Esophagus (tissue), 2 donors: Measurements from ENCODE around the gene CASZ1. TPM values are rescaled to one million over a fixed set of nuclear protein-coding genes. Genes with fewer than 3 reads are reported as not detected.

Source experiments
- H3K27ac ChIP-seq, 2 donors: one replicate each; pipeline ENCODE4 v1.5.1; 2013; ENCODE audit warnings: low read depth in 2 of 2, mild to moderate bottlenecking in 2 of 2, inconsistent platforms in 1 of 2, low read length in 1 of 2, moderate library complexity in 1 of 2
- H3K27me3 ChIP-seq, 2 donors: one replicate each; pipeline ENCODE4 v1.6.1; 2013; ENCODE audit warnings: low read length in 2 of 2, control low read depth in 1 of 2, mild to moderate bottlenecking in 1 of 2; ENCODE audit not compliant: insufficient read depth in 2 of 2, control insufficient read depth in 1 of 2
- H3K36me3 ChIP-seq, 2 donors: one replicate each; pipeline ENCODE4 v1.6.1; 2013; ENCODE audit warnings: low read length in 1 of 2; ENCODE audit not compliant: control insufficient read depth in 2 of 2, insufficient read depth in 2 of 2
- H3K4me1 ChIP-seq, 2 donors: one replicate each; pipeline ENCODE4 v1.6.1; 2013; ENCODE audit warnings: low read length in 1 of 2; ENCODE audit not compliant: control insufficient read depth in 2 of 2, insufficient read depth in 2 of 2
- H3K4me3 ChIP-seq, 2 donors: one replicate each; pipeline ENCODE4 v1.5.1; 2013; ENCODE audit warnings: low read length in 2 of 2, mild to moderate bottlenecking in 2 of 2, low read depth in 1 of 2, moderate library complexity in 1 of 2
- H3K9me3 ChIP-seq, 2 donors: one replicate each; pipeline ENCODE4 v1.6.1; 2013; ENCODE audit warnings: mild to moderate bottlenecking in 2 of 2, low read depth in 1 of 2, low read length in 1 of 2, moderate library complexity in 1 of 2; ENCODE audit not compliant: control insufficient read depth in 2 of 2, insufficient read depth in 1 of 2
- WGBS, 2 donors: extraction: QIAGEN DNeasy Blood & Tissue Kit; methylation state at CpG; one replicate each; pipeline ENCODE4 v1.1.7; 2013; 5-methylcytosine and 5-hydroxymethylcytosine counted together
- polyA plus RNA-seq, 2 donors: library from polyadenylated mRNA; stranded (reverse); fragments of 200-250 nt; gene quantifications; one replicate each; pipeline ENCODE4 v1.2.3, GENCODE V29; 2013
- donor health status: healthy with polysubstance abuse.
- donor health status: Bipolar disorder and iron deficiency.

The CASZ1 gene
- polyA plus RNA-seq, 2 donors: 10.8 to 18.1 TPM

- Histone ChIP-seq H3K4me1 (peaks cover 2% of the 10 kb centered on the region in 2 donors), H3K27me3 (no peaks in the 10 kb centered on the region), H3K36me3 (peaks cover 4 to 7% of the 10 kb centered on the region in 2 donors), H3K9me3 (no peaks in the 10 kb centered on the region), H3K4me3 (no peak overlapping the region), H3K27ac (no peak overlapping the region)
- 92 to 94% methylated on average over 18 of the region's 18 CpGs for WGBS, 2 donors
Observed at GRCh38 chr1:10614377-10615225, 181.8 kb downstream of the CASZ1 start.

- WGBS, 2 donors: 93 to 94% methylated on average over 8 of the region's 8 CpGs
- no peak overlapping the region for H3K27ac ChIP-seq
- no peak overlapping the region for H3K4me3 ChIP-seq
- H3K4me1 ChIP-seq: peaks cover 2% of the 10 kb centered on the region in 2 donors
- peaks cover 4 to 7% of the 10 kb centered on the region in 2 donors for H3K36me3 ChIP-seq
- H3K9me3 ChIP-seq: no peaks in the 10 kb centered on the region
- no peaks in the 10 kb centered on the region for H3K27me3 ChIP-seq
Observed at GRCh38 chr1:10613861-10614260, 182.6 kb downstream of the CASZ1 start.

- no peaks in the 10 kb centered on the region for H3K9me3 ChIP-seq
- H3K4me3 ChIP-seq: no peak overlapping the region
- no peak overlapping the region for H3K27ac ChIP-seq
- peaks cover 4 to 7% of the 10 kb centered on the region in 2 donors for H3K36me3 ChIP-seq
- no peaks in the 10 kb centered on the region for H3K27me3 ChIP-seq
- H3K4me1 ChIP-seq: peaks cover 2% of the 10 kb centered on the region in 2 donors
- 94 to 98% methylated on average over 10 of the region's 10 CpGs for WGBS, 2 donors
Observed at GRCh38 chr1:10613340-10613739, 183.1 kb downstream of the CASZ1 start.

GRCh38 chr1:10612436-10613160, 183.8 kb downstream of the CASZ1 start:
- Histone ChIP-seq H3K4me3 (no peak overlapping the region), H3K36me3 (peaks cover 4% of the 10 kb centered on the region in 2 donors), H3K27ac (no peak overlapping the region), H3K27me3 (no peaks in the 10 kb centered on the region), H3K9me3 (no peaks in the 10 kb centered on the region), H3K4me1 (peaks cover 2% of the 10 kb centered on the region in 2 donors)
- 73 to 81% methylated on average over 12 of the region's 12 CpGs for WGBS, 2 donors

GRCh38 chr1:10610901-10611600, 185.4 kb downstream of the CASZ1 start:
- H3K27ac ChIP-seq: no peak overlapping the region
- H3K36me3 ChIP-seq: peaks cover 0 to 4% of the 10 kb centered on the region in 2 donors
- H3K4me1 ChIP-seq: peaks cover 2% of the 10 kb centered on the region in 2 donors
- 93 to 96% methylated on average over 6 of the region's 6 CpGs for WGBS, 2 donors
- H3K27me3 ChIP-seq: no peaks in the 10 kb centered on the region
- H3K4me3 ChIP-seq: no peak overlapping the region
- no peaks in the 10 kb centered on the region for H3K9me3 ChIP-seq

- Histone ChIP-seq H3K4me3 (no peak overlapping the region), H3K9me3 (no peaks in the 10 kb centered on the region), H3K4me1 (peaks cover 2% of the 10 kb centered on the region in 2 donors), H3K27me3 (no peaks in the 10 kb centered on the region), H3K27ac (no peak overlapping the region), H3K36me3 (peaks cover 3 to 4% of the 10 kb centered on the region in 2 donors)
- WGBS, 2 donors: 83 to 84% methylated on average over 2 of the region's 2 CpGs
Observed at GRCh38 chr1:10608690-10609089, 187.8 kb downstream of the CASZ1 start.

GRCh38 chr1:10607228-10607627, 189.2 kb downstream of the CASZ1 start:
- WGBS, 2 donors: 80 to 84% methylated on average over 3 of the region's 3 CpGs
- Histone ChIP-seq H3K4me1 (no peaks in the 10 kb centered on the region), H3K27ac (no peak overlapping the region), H3K36me3 (peaks cover 0 to 3% of the 10 kb centered on the region in 2 donors), H3K27me3 (no peaks in the 10 kb centered on the region), H3K4me3 (no peak overlapping the region), H3K9me3 (no peaks in the 10 kb centered on the region)

- WGBS, 2 donors: 93 to 95% methylated on average over 7 of the region's 7 CpGs
- Histone ChIP-seq H3K36me3 (peaks cover 0 to 7% of the 10 kb centered on the region in 2 donors), H3K9me3 (no peaks in the 10 kb centered on the region), H3K27me3 (no peaks in the 10 kb centered on the region), H3K4me1 (peaks cover 0 to 3% of the 10 kb centered on the region in 2 donors), H3K27ac (no peak overlapping the region), H3K4me3 (no peak overlapping the region)
Observed at GRCh38 chr1:10606064-10606463, 190.4 kb downstream of the CASZ1 start.

- Histone ChIP-seq H3K36me3 (peaks cover 0 to 7% of the 10 kb centered on the region in 2 donors), H3K4me3 (no peak overlapping the region), H3K27me3 (no peaks in the 10 kb centered on the region), H3K4me1 (peaks cover 0 to 3% of the 10 kb centered on the region in 2 donors), H3K27ac (no peak overlapping the region), H3K9me3 (no peaks in the 10 kb centered on the region)
- WGBS, 2 donors: 97 to 98% methylated on average over 7 of the region's 7 CpGs
Observed at GRCh38 chr1:10604966-10605365, 191.5 kb downstream of the CASZ1 start.
